Type B pancreatic cell (in vitro differentiated cells): ENCODE data around the gene TBX15. TPM values are rescaled to one million over a fixed set of nuclear protein-coding genes. Genes with fewer than 3 reads are reported as not detected.

Source experiments
- DNase-seq: peaks from one replicate; pipeline ENCODE4 v3.0.0; 2021; ENCODE audit warnings: mixed read lengths; ENCODE audit not compliant: unreplicated experiment; ENCODE audit errors: extremely low spot score
- H3K27ac Mint-ChIP-seq: 2 replicates; pipeline ENCODE4 v1.8.0; 2021; ENCODE audit warnings: mild to moderate bottlenecking, mixed read lengths
- H3K27me3 Mint-ChIP-seq: 2 replicates; pipeline ENCODE4 v1.8.0; 2021; ENCODE audit warnings: mixed read lengths
- H3K36me3 Mint-ChIP-seq: 2 replicates; pipeline ENCODE4 v1.8.0; 2021; ENCODE audit warnings: mixed read lengths
- H3K4me1 Mint-ChIP-seq: one replicate; pipeline ENCODE4 v1.8.0; 2021; ENCODE audit warnings: mixed read lengths; ENCODE audit not compliant: unreplicated experiment
- H3K4me3 Mint-ChIP-seq: 2 replicates; pipeline ENCODE4 v1.8.0; 2021; ENCODE audit warnings: mild to moderate bottlenecking, mixed read lengths
- H3K9me3 Mint-ChIP-seq: 2 replicates; pipeline ENCODE4 v1.8.0; 2021; ENCODE audit warnings: mixed read lengths
- total RNA-seq: library from RNA; stranded (reverse); gene quantifications from 2 replicates; pipeline ENCODE4 v1.2.1, GENCODE V29; 2021; ENCODE audit warnings: low replicate concordance
- TF ChIP-seq, protein P1 (sequence below): fragments of 200-600 bp; sonication (generic); conservative IDR thresholded peaks from 2 replicates; pipeline ENCODE4 v1.5.0; 2021; ENCODE audit warnings: antibody characterized with exemption, mild to moderate bottlenecking

TBX15 gene
- total RNA-seq, 1 donor from 2014 or later: 8.5 TPM

DNA sequence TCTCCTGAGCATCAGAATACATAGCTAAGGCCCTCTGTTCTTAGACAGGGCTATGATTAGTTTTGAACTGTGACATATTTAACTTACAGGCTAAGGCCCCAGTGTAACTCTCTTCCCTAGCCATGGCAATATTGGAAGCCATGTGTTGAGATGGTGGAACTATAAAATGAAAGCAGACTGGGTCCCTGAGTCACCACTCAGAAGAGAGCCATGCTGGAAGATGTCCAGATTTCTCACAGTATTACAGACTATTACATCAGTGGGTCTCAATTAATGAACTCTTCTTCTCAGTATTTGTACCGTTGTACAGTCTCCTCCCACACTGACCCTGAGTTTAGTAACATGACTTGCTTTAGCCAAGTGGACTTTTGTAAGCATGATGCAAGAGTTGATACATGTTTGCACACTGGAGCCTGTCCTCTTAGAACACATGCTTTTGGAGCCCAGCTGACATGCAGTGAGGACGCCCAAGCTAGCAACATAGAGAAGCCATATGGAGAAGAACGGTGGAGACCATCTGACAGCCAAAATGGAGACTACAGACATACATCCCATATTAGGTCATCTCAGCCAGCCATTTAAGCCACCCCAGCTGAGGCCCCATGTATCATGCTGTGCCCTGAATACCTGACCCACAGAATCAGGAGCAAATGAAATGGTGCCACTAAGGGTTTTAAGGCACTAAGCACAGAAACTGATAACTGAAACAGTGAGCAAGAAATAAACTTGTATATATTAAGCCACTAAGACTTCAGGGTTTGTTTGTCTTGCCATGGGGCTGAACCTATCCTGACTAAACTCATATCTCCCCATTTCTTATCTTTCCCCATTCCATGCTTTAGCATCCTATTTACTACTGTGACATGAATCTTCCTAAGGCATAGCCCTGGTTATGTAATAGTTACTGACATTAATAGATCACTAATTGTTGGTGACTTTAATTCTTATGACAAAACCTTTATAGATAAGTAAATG is 24.4 kb downstream of the TBX15 start:
- Mint-ChIP-seq H3K4me1 (peaks cover 13% of the 10 kb centered on the region), H3K9me3 (no peaks in the 10 kb centered on the region), H3K4me3 (no peak overlapping the region), H3K27me3 (peaks cover 22% of the 10 kb centered on the region), H3K36me3 (no peaks in the 10 kb centered on the region), H3K27ac (no peak overlapping the region)
- no peak for DNase-seq
- TF ChIP-seq, protein P1, sequence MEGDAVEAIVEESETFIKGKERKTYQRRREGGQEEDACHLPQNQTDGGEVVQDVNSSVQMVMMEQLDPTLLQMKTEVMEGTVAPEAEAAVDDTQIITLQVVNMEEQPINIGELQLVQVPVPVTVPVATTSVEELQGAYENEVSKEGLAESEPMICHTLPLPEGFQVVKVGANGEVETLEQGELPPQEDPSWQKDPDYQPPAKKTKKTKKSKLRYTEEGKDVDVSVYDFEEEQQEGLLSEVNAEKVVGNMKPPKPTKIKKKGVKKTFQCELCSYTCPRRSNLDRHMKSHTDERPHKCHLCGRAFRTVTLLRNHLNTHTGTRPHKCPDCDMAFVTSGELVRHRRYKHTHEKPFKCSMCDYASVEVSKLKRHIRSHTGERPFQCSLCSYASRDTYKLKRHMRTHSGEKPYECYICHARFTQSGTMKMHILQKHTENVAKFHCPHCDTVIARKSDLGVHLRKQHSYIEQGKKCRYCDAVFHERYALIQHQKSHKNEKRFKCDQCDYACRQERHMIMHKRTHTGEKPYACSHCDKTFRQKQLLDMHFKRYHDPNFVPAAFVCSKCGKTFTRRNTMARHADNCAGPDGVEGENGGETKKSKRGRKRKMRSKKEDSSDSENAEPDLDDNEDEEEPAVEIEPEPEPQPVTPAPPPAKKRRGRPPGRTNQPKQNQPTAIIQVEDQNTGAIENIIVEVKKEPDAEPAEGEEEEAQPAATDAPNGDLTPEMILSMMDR: no peak

DNA sequence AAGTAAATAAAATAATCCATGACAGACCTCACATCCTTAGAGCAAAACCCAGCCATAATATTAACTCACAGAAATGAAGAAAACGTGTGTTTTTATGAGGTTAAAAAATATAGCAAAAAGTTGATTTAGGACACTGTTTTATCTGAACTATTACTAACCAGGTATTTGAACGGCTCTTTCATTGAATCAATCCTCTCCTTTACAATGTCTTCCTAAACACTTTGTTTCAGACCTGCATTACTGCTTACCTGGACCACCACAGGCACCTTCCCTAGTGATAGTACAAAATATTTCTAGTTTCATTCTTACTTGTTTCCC is 25.0 kb downstream of the TBX15 start:
- H3K27me3 Mint-ChIP-seq: peaks cover 22% of the 10 kb centered on the region
- H3K27ac Mint-ChIP-seq: no peak overlapping the region
- TF ChIP-seq, protein P1: no peak
- H3K36me3 Mint-ChIP-seq: no peaks in the 10 kb centered on the region
- peaks cover 13% of the 10 kb centered on the region for H3K4me1 Mint-ChIP-seq
- DNase-seq: no peak
- H3K4me3 Mint-ChIP-seq: no peak overlapping the region
- H3K9me3 Mint-ChIP-seq: no peaks in the 10 kb centered on the region

DNA sequence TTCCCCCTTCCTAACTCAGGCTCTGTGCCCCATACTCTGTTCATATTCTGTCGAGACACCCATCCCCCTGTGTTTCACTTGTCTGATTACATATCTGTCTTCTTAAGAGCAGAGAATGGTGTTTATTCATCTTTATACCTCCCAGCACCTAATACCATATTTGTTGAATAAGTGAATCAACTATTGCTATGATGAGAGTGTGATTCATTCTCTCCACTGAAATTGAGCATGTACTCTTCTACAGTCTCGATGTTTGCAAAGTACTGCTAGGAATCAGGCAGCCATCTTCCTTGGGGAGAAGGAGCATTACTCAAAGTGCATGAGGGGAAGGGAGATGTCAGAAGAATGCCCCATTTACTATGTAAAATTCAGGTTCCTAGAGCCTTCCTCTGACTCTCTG is 27.0 kb downstream of the TBX15 start:
- Mint-ChIP-seq H3K9me3 (no peaks in the 10 kb centered on the region), H3K27me3 (peaks cover 19% of the 10 kb centered on the region), H3K27ac (no peak overlapping the region), H3K4me3 (no peak overlapping the region), H3K36me3 (no peaks in the 10 kb centered on the region), H3K4me1 (peaks cover 13% of the 10 kb centered on the region)
- TF ChIP-seq, protein P1: no peak
- DNase-seq: no peak

DNA sequence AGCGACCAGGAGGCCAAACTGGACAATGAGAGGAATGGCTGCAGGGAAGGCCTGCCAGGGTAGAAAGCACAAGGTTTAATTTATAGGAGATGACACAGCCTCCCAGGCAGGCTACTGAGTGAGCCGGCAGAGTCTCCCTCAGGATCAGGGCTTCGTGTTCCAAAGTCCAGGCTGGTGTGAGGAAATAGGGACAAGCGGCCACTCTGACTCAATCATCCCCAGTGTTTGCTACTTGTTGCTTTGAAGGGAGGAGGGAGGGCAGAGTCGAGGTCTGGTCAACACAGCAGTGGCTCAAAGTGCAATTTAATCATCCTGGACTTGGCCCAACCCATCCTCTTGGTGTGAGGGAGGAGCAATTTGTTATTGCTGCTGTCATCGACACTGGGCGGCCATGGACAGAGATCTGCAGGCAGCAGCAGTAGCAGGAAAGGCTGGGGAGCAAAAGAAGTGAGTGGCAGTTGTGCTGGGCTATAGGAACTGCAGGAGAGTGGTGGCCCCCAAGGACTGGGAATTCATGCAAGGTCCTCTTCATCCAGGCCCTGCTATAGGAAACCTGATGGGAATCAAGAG is 27.5 kb downstream of the TBX15 start:
- Mint-ChIP-seq H3K36me3 (no peaks in the 10 kb centered on the region), H3K4me3 (no peak overlapping the region), H3K27me3 (peaks cover 19% of the 10 kb centered on the region), H3K27ac (no peak overlapping the region), H3K9me3 (no peaks in the 10 kb centered on the region), H3K4me1 (peaks cover 13% of the 10 kb centered on the region)
- TF ChIP-seq, protein P1: no peak
- no peak for DNase-seq

DNA sequence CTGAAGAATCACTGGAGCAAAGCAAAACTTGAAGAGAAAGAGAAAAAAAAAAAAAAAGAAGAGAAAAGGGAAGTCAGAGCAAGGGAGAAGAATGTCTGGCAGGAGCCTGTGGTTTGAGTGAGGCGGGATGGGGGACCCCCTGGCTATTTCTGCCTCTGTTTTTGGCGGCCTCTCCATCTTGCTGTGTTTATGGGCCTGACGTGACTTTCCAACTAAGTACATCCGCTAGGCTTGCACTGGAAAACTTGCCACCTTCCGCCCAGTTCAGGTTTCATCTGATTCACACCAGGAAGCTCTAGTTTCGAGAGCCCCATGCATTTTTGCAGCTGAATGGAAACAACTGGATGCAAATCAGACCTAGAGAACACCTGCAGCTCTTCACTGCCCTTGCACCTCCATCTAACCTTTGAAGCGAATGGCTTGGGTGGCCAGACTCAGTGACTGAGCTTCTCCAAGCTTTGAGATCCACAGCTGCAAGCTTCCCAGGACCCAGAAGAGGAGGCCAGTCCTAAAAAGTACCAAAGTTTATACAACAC is 28.0 kb downstream of the TBX15 start:
- H3K9me3 Mint-ChIP-seq: no peaks in the 10 kb centered on the region
- H3K4me1 Mint-ChIP-seq: peaks cover 13% of the 10 kb centered on the region
- peaks cover 19% of the 10 kb centered on the region for H3K27me3 Mint-ChIP-seq
- no peak for DNase-seq
- TF ChIP-seq, protein P1: no peak
- H3K4me3 Mint-ChIP-seq: no peak overlapping the region
- H3K27ac Mint-ChIP-seq: no peak overlapping the region
- H3K36me3 Mint-ChIP-seq: no peaks in the 10 kb centered on the region
